ENCODE data around the gene KANSL1. TPM values are rescaled to one million over a fixed set of nuclear protein-coding genes. Genes with fewer than 3 reads are reported as not detected.

The KANSL1 gene
- total RNA-seq, 1 donor from 2014 or later: 56.2 TPM

DNA sequence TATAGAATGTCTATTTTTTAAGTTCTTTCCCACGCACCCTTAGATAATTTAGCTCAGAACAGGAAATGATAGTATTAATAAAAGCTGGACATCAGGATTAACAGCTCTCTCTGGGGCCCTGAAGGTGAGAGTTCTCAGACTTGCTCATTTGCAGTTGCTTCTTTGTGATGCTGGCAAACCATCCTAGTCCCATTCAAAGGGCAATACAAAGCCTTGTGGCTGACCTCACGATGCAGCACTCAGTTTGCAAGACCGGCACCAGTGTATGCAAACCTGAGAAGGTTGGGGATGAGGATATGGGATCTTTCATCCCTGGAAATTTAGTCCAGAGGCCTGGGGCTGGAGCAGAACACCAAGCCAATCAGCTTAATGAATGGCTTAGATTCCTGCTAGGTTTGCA is 164.9 kb downstream of the KANSL1 start:
- no peak overlapping the region for H3K4me3 ChIP-seq (ENCODE audit: low read depth, low read length)
- no peaks in the 10 kb centered on the region for H3K27me3 ChIP-seq (ENCODE audit: control insufficient read depth, insufficient read depth, low read length)
- TF ChIP-seq, protein P1, sequence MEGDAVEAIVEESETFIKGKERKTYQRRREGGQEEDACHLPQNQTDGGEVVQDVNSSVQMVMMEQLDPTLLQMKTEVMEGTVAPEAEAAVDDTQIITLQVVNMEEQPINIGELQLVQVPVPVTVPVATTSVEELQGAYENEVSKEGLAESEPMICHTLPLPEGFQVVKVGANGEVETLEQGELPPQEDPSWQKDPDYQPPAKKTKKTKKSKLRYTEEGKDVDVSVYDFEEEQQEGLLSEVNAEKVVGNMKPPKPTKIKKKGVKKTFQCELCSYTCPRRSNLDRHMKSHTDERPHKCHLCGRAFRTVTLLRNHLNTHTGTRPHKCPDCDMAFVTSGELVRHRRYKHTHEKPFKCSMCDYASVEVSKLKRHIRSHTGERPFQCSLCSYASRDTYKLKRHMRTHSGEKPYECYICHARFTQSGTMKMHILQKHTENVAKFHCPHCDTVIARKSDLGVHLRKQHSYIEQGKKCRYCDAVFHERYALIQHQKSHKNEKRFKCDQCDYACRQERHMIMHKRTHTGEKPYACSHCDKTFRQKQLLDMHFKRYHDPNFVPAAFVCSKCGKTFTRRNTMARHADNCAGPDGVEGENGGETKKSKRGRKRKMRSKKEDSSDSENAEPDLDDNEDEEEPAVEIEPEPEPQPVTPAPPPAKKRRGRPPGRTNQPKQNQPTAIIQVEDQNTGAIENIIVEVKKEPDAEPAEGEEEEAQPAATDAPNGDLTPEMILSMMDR (IDR thresholded peaks at IDR 0.05; ENCODE audit: insufficient read depth, low read length, poor library complexity, severe bottlenecking): no peak
- DNase-seq (ENCODE audit: low read depth): no peak
- peaks cover 2% of the 10 kb centered on the region for H3K36me3 ChIP-seq (ENCODE audit: control insufficient read depth, insufficient read depth, low read length)

DNA sequence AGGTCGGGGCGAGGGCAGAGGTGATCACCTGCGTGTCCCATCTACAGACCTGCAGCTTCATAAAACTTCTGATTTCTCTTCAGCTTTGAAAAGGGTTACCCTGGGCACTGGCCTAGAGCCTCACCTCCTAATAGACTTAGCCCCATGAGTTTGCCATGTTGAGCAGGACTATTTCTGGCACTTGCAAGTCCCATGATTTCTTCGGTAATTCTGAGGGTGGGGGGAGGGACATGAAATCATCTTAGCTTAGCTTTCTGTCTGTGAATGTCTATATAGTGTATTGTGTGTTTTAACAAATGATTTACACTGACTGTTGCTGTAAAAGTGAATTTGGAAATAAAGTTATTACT is 165.3 kb downstream of the KANSL1 start:
- TF ChIP-seq, protein P1 (IDR thresholded peaks at IDR 0.05; ENCODE audit: insufficient read depth, low read length, poor library complexity, severe bottlenecking): no peak
- Histone ChIP-seq H3K4me3 (ENCODE audit: low read depth, low read length) (no peak overlapping the region), H3K27me3 (ENCODE audit: control insufficient read depth, insufficient read depth, low read length) (no peaks in the 10 kb centered on the region), H3K36me3 (ENCODE audit: control insufficient read depth, insufficient read depth, low read length) (peaks cover 2% of the 10 kb centered on the region)
- no peak for DNase-seq (ENCODE audit: low read depth)

DNA sequence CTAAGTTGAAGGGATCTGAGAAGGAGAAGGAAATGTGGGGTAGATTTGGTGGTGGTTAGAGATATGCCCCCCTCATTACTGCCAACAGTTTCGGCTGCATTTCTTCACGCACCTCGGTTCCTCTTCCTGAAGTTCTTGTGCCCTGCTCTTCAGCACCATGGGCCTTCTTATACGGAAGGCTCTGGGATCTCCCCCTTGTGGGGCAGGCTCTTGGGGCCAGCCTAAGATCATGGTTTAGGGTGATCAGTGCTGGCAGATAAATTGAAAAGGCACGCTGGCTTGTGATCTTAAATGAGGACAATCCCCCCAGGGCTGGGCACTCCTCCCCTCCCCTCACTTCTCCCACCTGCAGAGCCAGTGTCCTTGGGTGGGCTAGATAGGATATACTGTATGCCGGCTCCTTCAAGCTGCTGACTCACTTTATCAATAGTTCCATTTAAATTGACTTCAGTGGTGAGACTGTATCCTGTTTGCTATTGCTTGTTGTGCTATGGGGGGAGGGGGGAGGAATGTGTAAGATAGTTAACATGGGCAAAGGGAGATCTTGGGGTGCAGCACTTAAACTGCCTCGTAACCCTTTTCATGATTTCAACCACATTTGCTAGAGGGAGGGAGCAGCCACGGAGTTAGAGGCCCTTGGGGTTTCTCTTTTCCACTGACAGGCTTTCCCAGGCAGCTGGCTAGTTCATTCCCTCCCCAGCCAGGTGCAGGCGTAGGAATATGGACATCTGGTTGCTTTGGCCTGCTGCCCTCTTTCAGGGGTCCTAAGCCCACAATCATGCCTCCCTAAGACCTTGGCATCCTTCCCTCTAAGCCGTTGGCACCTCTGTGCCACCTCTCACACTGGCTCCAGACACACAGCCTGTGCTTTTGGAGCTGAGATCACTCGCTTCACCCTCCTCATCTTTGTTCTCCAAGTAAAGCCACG is 165.9 kb downstream of the KANSL1 start:
- H3K36me3 ChIP-seq (ENCODE audit: control insufficient read depth, insufficient read depth, low read length): peaks cover 2% of the 10 kb centered on the region
- H3K27me3 ChIP-seq (ENCODE audit: control insufficient read depth, insufficient read depth, low read length): no peaks in the 10 kb centered on the region
- no peak overlapping the region for H3K4me3 ChIP-seq (ENCODE audit: low read depth, low read length)
- TF ChIP-seq, protein P1 (IDR thresholded peaks at IDR 0.05; ENCODE audit: insufficient read depth, low read length, poor library complexity, severe bottlenecking): no peak
- no peak for DNase-seq (ENCODE audit: low read depth)

DNA sequence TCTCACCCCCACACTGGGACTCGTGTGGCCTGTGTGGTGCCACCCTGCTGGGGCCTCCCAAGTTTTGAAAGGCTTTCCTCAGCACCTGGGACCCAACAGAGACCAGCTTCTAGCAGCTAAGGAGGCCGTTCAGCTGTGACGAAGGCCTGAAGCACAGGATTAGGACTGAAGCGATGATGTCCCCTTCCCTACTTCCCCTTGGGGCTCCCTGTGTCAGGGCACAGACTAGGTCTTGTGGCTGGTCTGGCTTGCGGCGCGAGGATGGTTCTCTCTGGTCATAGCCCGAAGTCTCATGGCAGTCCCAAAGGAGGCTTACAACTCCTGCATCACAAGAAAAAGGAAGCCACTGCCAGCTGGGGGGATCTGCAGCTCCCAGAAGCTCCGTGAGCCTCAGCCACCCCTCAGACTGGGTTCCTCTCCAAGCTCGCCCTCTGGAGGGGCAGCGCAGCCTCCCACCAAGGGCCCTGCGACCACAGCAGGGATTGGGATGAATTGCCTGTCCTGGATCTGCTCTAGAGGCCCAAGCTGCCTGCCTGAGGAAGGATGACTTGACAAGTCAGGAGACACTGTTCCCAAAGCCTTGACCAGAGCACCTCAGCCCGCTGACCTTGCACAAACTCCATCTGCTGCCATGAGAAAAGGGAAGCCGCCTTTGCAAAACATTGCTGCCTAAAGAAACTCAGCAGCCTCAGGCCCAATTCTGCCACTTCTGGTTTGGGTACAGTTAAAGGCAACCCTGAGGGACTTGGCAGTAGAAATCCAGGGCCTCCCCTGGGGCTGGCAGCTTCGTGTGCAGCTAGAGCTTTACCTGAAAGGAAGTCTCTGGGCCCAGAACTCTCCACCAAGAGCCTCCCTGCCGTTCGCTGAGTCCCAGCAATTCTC is 166.8 kb downstream of the KANSL1 start:
- H3K4me3 ChIP-seq (ENCODE audit: low read depth, low read length): no peak overlapping the region
- peaks cover 2% of the 10 kb centered on the region for H3K36me3 ChIP-seq (ENCODE audit: control insufficient read depth, insufficient read depth, low read length)
- H3K27me3 ChIP-seq (ENCODE audit: control insufficient read depth, insufficient read depth, low read length): no peaks in the 10 kb centered on the region
- no peak for DNase-seq (ENCODE audit: low read depth)
- TF ChIP-seq, protein P1 (IDR thresholded peaks at IDR 0.05; ENCODE audit: insufficient read depth, low read length, poor library complexity, severe bottlenecking): no peak

DNA sequence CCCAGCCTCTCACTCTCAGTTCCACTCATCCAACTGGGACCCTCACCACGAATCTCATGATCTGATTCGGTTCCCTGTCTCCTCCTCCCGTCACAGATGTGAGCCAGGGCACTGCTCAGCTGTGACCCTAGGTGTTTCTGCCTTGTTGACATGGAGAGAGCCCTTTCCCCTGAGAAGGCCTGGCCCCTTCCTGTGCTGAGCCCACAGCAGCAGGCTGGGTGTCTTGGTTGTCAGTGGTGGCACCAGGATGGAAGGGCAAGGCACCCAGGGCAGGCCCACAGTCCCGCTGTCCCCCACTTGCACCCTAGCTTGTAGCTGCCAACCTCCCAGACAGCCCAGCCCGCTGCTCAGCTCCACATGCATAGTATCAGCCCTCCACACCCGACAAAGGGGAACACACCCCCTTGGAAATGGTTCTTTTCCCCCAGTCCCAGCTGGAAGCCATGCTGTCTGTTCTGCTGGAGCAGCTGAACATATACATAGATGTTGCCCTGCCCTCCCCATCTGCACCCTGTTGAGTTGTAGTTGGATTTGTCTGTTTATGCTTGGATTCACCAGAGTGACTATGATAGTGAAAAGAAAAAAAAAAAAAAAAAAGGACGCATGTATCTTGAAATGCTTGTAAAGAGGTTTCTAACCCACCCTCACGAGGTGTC is 167.6 kb downstream of the KANSL1 start:
- TF ChIP-seq, protein P1 (IDR thresholded peaks at IDR 0.05; ENCODE audit: insufficient read depth, low read length, poor library complexity, severe bottlenecking): no peak
- Histone ChIP-seq H3K36me3 (ENCODE audit: control insufficient read depth, insufficient read depth, low read length) (no peaks in the 10 kb centered on the region), H3K27me3 (ENCODE audit: control insufficient read depth, insufficient read depth, low read length) (no peaks in the 10 kb centered on the region), H3K4me3 (ENCODE audit: low read depth, low read length) (no peak overlapping the region)
- DNase-seq (ENCODE audit: low read depth): no peak
